SK-N-MC (cell line): Measurements from ENCODE around the gene ARTN.

Experiments
- EZH2 ChIP-seq: fragments of 200-600 bp; sonication (generic); IDR thresholded peaks from one replicate; pipeline ENCODE4 v1.6.1; 2017; ENCODE audit warnings: antibody characterized with exemption
- POLR2AphosphoS5 ChIP-seq: IDR thresholded peaks from 2 replicates; pipeline ENCODE4 v1.6.1; 2012; ENCODE audit warnings: mild to moderate bottlenecking, low read depth, low read length, borderline replicate concordance

DNA sequence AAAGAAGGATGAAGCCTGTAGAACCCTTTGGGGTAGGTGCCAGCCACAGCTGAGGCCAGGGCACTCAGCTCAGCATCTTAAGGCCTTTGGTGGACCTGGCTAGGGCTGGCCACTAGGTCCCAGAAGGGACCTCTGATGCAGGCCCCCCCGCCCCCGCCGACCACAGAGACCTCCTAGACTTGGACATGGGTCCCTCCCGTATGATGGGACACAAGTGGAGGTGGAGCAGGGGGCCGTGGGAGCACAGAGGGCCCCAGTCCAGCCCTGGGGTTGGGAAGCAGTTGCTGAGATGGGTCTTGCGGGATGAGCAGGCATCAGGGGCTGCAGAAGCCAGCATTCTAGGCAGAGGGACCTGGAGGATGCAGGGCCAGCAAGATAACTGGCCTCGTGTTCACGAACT is 48.6 kb downstream of the ARTN start:
- no peak for TF ChIP-seq POLR2AphosphoS5
- TF ChIP-seq EZH2: no peak
